ENCODE measurements around the gene ETV6. TPM values are rescaled to one million over a fixed set of nuclear protein-coding genes. Genes with fewer than 3 reads are reported as not detected.

The ETV6 gene
- total and polyA plus RNA-seq, 12 donors = 2.7 to 33.5 (median 15.2) TPM

- DNase-seq = no peak
- peaks cover 0 to 6% (median 0%) of the 10 kb centered on the region in 9 donors for H3K36me3 ChIP-seq
- H3K9me3 ChIP-seq = no peaks in the 10 kb centered on the region
- ATAC-seq = peak in 1 of 8 donors; percentile 15
- intact Hi-C loops (cut with DNase I) = no loop called here
- no peaks in the 10 kb centered on the region for H3K27me3 ChIP-seq
- no peak overlapping the region for H3K4me3 ChIP-seq
- TF ChIP-seq CTCF (IDR thresholded peaks at IDR 0.05) = no peak
- peaks cover 0 to 68% (median 27%) of the 10 kb centered on the region in 9 donors for H3K4me1 ChIP-seq
- no peak overlapping the region for H3K27ac ChIP-seq
Observed at GRCh38 chr12:11693601-11694000, 44.1 kb downstream of the ETV6 start.

- H3K4me3 ChIP-seq = no peak overlapping the region
- TF ChIP-seq CTCF (IDR thresholded peaks at IDR 0.05) = no peak
- no peak for DNase-seq
- peaks cover 0 to 6% (median 0%) of the 10 kb centered on the region in 9 donors for H3K36me3 ChIP-seq
- ATAC-seq = no peak
- no peak overlapping the region for H3K27ac ChIP-seq
- H3K9me3 ChIP-seq = no peaks in the 10 kb centered on the region
- WGBS, 2 donors = 71 to 74% methylated on average over 5 of the region's 5 CpGs
- intact Hi-C loops (cut with DNase I) = no loop called here
- H3K4me1 ChIP-seq = peaks cover 0 to 60% (median 20%) of the 10 kb centered on the region in 9 donors
- H3K27me3 ChIP-seq = no peaks in the 10 kb centered on the region
Observed at GRCh38 chr12:11694528-11694927, 45.1 kb downstream of the ETV6 start.

GRCh38 chr12:11695321-11695720 is 45.8 kb downstream of the ETV6 start:
- DNase-seq (no peak), ATAC-seq (peak in 5 of 8 donors; percentile 14 to 68 (median 46))
- peaks cover 0 to 6% (median 0%) of the 10 kb centered on the region in 9 donors for H3K36me3 ChIP-seq
- WGBS, 2 donors = 79 to 89% methylated on average over 3 of the region's 3 CpGs
- intact Hi-C loops (cut with DNase I) = no loop called here
- H3K27ac ChIP-seq = no peak overlapping the region
- no peak overlapping the region for H3K4me3 ChIP-seq
- H3K9me3 ChIP-seq = no peaks in the 10 kb centered on the region
- no peaks in the 10 kb centered on the region for H3K27me3 ChIP-seq
- TF ChIP-seq CTCF (IDR thresholded peaks at IDR 0.05) = no peak
- H3K4me1 ChIP-seq = peaks cover 0 to 64% (median 20%) of the 10 kb centered on the region in 9 donors

GRCh38 chr12:11696084-11696483 is 46.6 kb downstream of the ETV6 start:
- H3K4me1 ChIP-seq = peaks cover 0 to 71% (median 27%) of the 10 kb centered on the region in 9 donors
- ATAC-seq = no peak
- 96 to 97% methylated on average over 3 of the region's 3 CpGs for WGBS, 2 donors

More at GRCh38 chr12:11696084-11696483, 46.6 kb downstream of the ETV6 start:
- H3K27me3 ChIP-seq = no peaks in the 10 kb centered on the region
- H3K36me3 ChIP-seq = peaks cover 0 to 6% (median 0%) of the 10 kb centered on the region in 9 donors
- intact Hi-C loops (cut with DNase I) = no loop called here
- no peak for TF ChIP-seq CTCF (IDR thresholded peaks at IDR 0.05)
- no peaks in the 10 kb centered on the region for H3K9me3 ChIP-seq
- DNase-seq = no peak
- H3K27ac ChIP-seq = no peak overlapping the region
- no peak overlapping the region for H3K4me3 ChIP-seq
